ENCODE results near the gene GPR101. TPM values are rescaled to one million over a fixed set of nuclear protein-coding genes. Genes with fewer than 3 reads are reported as not detected.

GPR101 gene
- total RNA-seq, 1 experiment from 2014 or later: not detected

DNA sequence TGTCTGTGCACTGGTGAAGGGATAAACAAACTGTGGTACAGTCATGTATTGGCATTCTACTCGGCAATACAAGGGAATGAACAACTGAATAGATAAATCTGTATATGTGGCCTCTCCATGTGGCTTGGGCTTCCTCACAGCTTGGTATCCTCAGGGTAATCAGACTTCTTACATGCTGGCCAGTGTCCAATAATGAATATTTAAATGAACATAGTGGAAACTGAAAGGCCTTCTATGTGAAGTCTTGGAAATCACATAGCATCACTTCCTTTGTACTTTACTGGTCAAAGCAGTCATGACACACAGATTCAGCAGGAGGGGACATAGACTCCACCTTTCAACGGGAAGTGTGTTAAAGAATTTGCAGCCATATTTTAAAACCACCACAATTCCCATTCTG is 33.4 kb upstream of the GPR101 start:
- Histone ChIP-seq H2BK20ac (ENCODE audit: low read depth, low read length, poor library complexity, severe bottlenecking) (no peak overlapping the region), H3K56ac (ENCODE audit: insufficient read length, low read depth, low read length) (no peak overlapping the region), H2BK5ac (ENCODE audit: insufficient read length, low read length) (no peak overlapping the region), H2BK12ac (ENCODE audit: insufficient read length, low read depth, low read length) (no peak overlapping the region), H3K18ac (ENCODE audit: insufficient read length, low read depth, low read length) (no peak overlapping the region), H3K4ac (ENCODE audit: low read depth, low read length) (no peak overlapping the region), H3K9ac (ENCODE audit: extremely low read depth, insufficient read length, low read length) (no peak overlapping the region), H3K14ac (ENCODE audit: insufficient read depth, low read length) (no peak overlapping the region), H3K4me2 (ENCODE audit: insufficient read depth, insufficient read length, low read length) (no peak overlapping the region), H2BK15ac (ENCODE audit: low read depth, low read length) (no peak overlapping the region), H3K4me1 (ENCODE audit: insufficient read depth, low read length) (no peaks in the 10 kb centered on the region), H3K23ac (ENCODE audit: insufficient read length, low read depth, low read length) (no peak overlapping the region), H4K20me1 (ENCODE audit: control insufficient read depth, insufficient read depth, insufficient read length) (no peaks in the 10 kb centered on the region), H2AFZ (ENCODE audit: low read length) (no peak overlapping the region), H2BK120ac (ENCODE audit: low read depth, low read length, poor library complexity, severe bottlenecking) (no peak overlapping the region), H2AK5ac (ENCODE audit: insufficient read length, low read length) (no peak overlapping the region), H3K79me1 (ENCODE audit: insufficient read depth, low read depth, low read length, poor library complexity, severe bottlenecking) (no peaks in the 10 kb centered on the region), H3K27me3 (ENCODE audit: insufficient read depth, low read length) (no peaks in the 10 kb centered on the region), H3T11ph (ENCODE audit: low read length) (no peak overlapping the region), H4K91ac (ENCODE audit: insufficient read length, low read depth, low read length) (no peak overlapping the region), H3K79me2 (ENCODE audit: insufficient read depth, low read length) (no peaks in the 10 kb centered on the region), H4K8ac (replicated peaks; ENCODE audit: insufficient read length, low read depth, low read length) (no peak overlapping the region), H3K27ac (ENCODE audit: insufficient read length, low read depth, low read length) (no peak overlapping the region), H3K23me2 (ENCODE audit: insufficient read length, low read depth, low read length, poor library complexity, severe bottlenecking) (no peaks in the 10 kb centered on the region), H4K5ac (ENCODE audit: insufficient read length, low read depth, low read length) (no peak overlapping the region), H3K9me3 (ENCODE audit: control insufficient read depth, low read depth, low read length) (peaks cover 24% of the 10 kb centered on the region)
- TF ChIP-seq, protein P1, sequence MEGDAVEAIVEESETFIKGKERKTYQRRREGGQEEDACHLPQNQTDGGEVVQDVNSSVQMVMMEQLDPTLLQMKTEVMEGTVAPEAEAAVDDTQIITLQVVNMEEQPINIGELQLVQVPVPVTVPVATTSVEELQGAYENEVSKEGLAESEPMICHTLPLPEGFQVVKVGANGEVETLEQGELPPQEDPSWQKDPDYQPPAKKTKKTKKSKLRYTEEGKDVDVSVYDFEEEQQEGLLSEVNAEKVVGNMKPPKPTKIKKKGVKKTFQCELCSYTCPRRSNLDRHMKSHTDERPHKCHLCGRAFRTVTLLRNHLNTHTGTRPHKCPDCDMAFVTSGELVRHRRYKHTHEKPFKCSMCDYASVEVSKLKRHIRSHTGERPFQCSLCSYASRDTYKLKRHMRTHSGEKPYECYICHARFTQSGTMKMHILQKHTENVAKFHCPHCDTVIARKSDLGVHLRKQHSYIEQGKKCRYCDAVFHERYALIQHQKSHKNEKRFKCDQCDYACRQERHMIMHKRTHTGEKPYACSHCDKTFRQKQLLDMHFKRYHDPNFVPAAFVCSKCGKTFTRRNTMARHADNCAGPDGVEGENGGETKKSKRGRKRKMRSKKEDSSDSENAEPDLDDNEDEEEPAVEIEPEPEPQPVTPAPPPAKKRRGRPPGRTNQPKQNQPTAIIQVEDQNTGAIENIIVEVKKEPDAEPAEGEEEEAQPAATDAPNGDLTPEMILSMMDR (conservative IDR thresholded peaks at IDR 0.05): no peak
- Mint-ChIP-seq H3K27ac (no peak overlapping the region), H3K27me3 (ENCODE audit: low read depth) (peaks cover 5% of the 10 kb centered on the region), H3K4me3 (no peak overlapping the region), H3K36me3 (ENCODE audit: insufficient read depth in 1 of 3, low read depth in 3 of 3) (peaks cover 0 to 3% (median 0%) of the 10 kb centered on the region in 3 experiments; a peak in 3 of 7 replicates), H3K4me1 (no peaks in the 10 kb centered on the region), H3K9me3 (peaks cover 41 to 50% of the 10 kb centered on the region in 2 experiments)
- no peak for DNase-seq
- no CpG with 5 or more reads among the region's 2 CpGs for WGBS (ENCODE audit: extremely low coverage, insufficient read length, low lambda C conversion rate)

Measured in H9 (cell line).